Lung (tissue), 12 donors: ENCODE measurements around the gene ADORA1. TPM values are rescaled to one million over a fixed set of nuclear protein-coding genes. Genes with fewer than 3 reads are reported as not detected.
A peak's percentile ranks its signal among the peaks of the same experiment; 100 is the strongest.

Experiments used
- ATAC-seq: fragments of 200-7000 bp; cut with Tn5 transposase; one replicate; pipeline ENCODE4 v1.9.1; 2020; ENCODE audit warnings: moderate number of reproducible peaks; ENCODE audit not compliant: insufficient read depth, low FRiP score
- DNase-seq, 3 donors: peaks; one replicate each; pipeline ENCODE4 v3.0.0-alpha.2; 2013 to 2017
- H3K27ac ChIP-seq, 2 donors: one replicate each; pipeline ENCODE4 v1.5.1; 2013; ENCODE audit warnings: mild to moderate bottlenecking in 2 of 2, moderate library complexity in 2 of 2, control low read depth in 1 of 2, inconsistent platforms in 1 of 2, low read depth in 1 of 2, low read length in 1 of 2
- H3K27me3 ChIP-seq, 3 donors: one replicate each; pipeline ENCODE4 v1.5.1; 2013; ENCODE audit warnings: low read length in 2 of 3; ENCODE audit not compliant: control insufficient read depth in 3 of 3, insufficient read depth in 3 of 3
- H3K36me3 ChIP-seq, 4 donors: one replicate each; pipeline ENCODE4 v1.5.1; 2013; ENCODE audit warnings: low read length in 4 of 4, mild to moderate bottlenecking in 1 of 4, moderate library complexity in 1 of 4; ENCODE audit not compliant: control insufficient read depth in 4 of 4, insufficient read depth in 4 of 4
- H3K4me1 ChIP-seq, 5 donors: one replicate each; pipeline ENCODE4 v1.5.1; 2013; ENCODE audit warnings: low read length in 5 of 5, mild to moderate bottlenecking in 2 of 5, moderate library complexity in 1 of 5; ENCODE audit not compliant: control insufficient read depth in 5 of 5, insufficient read depth in 5 of 5
- H3K4me3 ChIP-seq: one replicate; pipeline ENCODE4 v1.5.1; 2013; ENCODE audit warnings: mild to moderate bottlenecking, control low read depth, moderate library complexity
- H3K9ac ChIP-seq, 2 donors: one replicate each; pipeline ENCODE4 v1.5.1; 2013; ENCODE audit warnings: low read length in 2 of 2, control low read depth in 1 of 2; ENCODE audit not compliant: insufficient read depth in 1 of 2
- H3K9me3 ChIP-seq, 4 donors: one replicate each; pipeline ENCODE4 v1.5.1; 2013; ENCODE audit warnings: low read length in 3 of 4, mild to moderate bottlenecking in 1 of 4, moderate library complexity in 1 of 4; ENCODE audit not compliant: control insufficient read depth in 4 of 4, insufficient read depth in 3 of 4
- CTCF ChIP-seq: IDR thresholded peaks from 2 replicates; pipeline ENCODE4 v1.5.1; 2012; ENCODE audit warnings: mild to moderate bottlenecking; ENCODE audit errors: control extremely low read depth, extremely low read depth
- WGBS, 2 donors: extraction: QIAGEN DNeasy Blood & Tissue Kit; methylation state at CpG; one replicate each; pipeline ENCODE4 v1.1.7; 2013; 5-methylcytosine and 5-hydroxymethylcytosine counted together
- polyA plus RNA-seq, 2 donors: library from polyadenylated mRNA; stranded (reverse); fragments of 200-250 nt; gene quantifications; one replicate each; pipeline ENCODE4 v1.2.1, GENCODE V29; 2013
- total RNA-seq, 2 donors: library from RNA; depleted of rRNA in 1 of 2; stranded (reverse); fragments of >200 nt in 1 of 2; gene quantifications; one replicate each; pipeline ENCODE4 v1.2.1, GENCODE V29; 2014 to 2021
- donor health status: control.
- donor health status: control.
- donor health status: Bipolar disorder and iron deficiency.
- donor health status: healthy.
- donor health status: DM: yes; HTN: yes; CAD: no.

ADORA1 gene
- total and polyA plus RNA-seq, 4 donors, result 0.57 to 2.3 (median 0.79) TPM

DNA sequence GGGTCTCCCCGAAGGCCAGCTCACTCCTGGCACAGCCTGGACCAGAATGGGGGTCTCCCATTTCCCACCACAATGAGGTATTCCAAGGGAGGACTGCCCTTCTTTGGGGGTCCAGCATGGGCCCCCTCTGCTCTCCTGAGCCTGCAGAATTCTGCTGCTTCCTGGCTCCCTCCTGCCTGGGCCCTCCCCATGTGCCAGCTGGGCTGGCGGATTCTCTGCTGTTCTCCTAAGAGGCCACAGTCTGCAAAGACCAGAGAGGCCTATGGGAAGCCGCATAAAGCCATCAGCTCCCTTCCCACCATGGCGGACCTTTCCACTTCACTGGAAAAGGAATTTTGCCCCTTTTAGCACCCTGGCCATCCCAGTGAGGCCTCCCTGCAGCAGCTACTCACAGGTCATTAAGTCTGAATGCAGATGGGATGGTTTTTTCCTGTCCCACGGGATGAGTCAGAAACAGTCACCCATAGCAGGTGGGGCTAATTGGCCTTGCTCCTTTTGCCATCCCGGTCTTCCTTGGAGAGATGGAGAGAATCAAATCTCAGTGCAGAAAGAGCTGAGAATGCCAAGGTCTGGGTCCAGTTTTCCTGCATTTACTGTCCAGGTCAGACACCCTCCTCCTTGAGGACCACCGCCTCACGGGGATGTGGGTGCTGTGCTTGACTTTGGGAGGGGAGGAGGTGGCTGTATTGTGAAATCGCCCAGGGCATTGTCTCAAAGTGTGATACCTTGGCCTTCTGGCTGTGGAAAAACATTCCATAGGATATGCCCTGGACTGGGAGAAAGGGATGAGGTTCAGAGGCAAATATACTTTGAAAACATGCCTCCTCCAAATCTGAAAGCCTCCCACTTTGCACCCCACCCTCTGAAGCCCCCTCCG is 24.9 kb downstream of the ADORA1 start:
- no peak overlapping the region for H3K4me3 ChIP-seq
- TF ChIP-seq CTCF, result no peak
- no peak overlapping the region for H3K9ac ChIP-seq
- no peaks in the 10 kb centered on the region for H3K36me3 ChIP-seq
- DNase-seq (no peak), ATAC-seq (no peak)
- H3K9me3 ChIP-seq, result no peaks in the 10 kb centered on the region
- peaks cover 0 to 38% (median 5%) of the 10 kb centered on the region in 5 donors for H3K4me1 ChIP-seq
- no peaks in the 10 kb centered on the region for H3K27me3 ChIP-seq
- WGBS, 2 donors, result 83 to 89% methylated on average over 9 to 10 of the region's 10 CpGs
- H3K27ac ChIP-seq, result no peak overlapping the region

DNA sequence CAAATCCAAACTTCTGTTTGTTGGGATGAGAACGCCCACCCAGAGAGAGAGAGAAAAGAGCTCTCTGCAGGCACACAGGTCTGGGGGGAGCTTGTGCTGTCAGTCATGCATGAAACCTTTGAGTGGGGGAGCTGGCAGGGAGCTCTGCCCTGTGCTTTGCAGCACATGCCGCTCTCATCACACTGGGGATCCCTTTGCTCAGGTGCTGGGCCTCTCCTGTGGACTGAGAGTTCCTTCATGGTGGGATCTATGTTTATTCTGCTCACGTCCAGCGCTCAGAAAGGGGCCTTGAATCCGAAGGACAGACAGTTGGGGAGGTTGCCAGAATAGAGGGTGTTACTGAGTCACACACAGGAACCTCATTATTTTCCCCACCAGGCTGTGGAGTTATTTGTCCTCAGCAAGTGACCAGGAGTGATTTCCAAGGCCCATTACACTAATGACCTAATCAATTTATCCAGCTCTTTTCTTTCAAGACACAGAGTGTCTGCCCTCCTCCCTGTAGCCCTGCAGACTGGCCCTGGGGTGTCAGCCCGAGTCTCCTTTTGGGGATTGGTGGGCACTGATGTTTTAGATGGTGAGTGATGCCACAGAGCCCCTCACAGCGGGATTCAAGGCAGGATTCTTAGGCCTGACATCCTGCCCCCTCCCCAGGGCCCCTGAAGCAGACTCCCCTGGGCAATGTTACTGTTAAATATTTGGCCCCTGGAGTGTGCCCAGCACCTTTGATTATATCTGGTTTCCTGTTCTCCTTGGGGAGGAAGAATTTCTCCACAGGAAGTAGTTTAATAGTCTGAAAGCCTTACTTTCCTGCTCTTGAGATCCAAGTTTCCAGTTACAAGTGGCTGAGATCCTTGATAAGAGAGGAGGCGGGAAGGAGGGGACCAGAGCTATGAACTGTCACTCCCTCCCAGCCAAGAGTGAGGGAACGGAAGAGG is 25.8 kb downstream of the ADORA1 start:
- ATAC-seq, result no peak
- WGBS, 2 donors, result 69 to 81% methylated on average over 9 of the region's 9 CpGs
- H3K27ac ChIP-seq, result no peak overlapping the region

More for the DNA sequence above, 25.8 kb downstream of the ADORA1 start:
- no peaks in the 10 kb centered on the region for H3K36me3 ChIP-seq
- H3K9me3 ChIP-seq, result no peaks in the 10 kb centered on the region
- H3K9ac ChIP-seq, result no peak overlapping the region
- H3K4me3 ChIP-seq, result no peak overlapping the region
- peaks cover 0 to 37% (median 5%) of the 10 kb centered on the region in 5 donors for H3K4me1 ChIP-seq
- no peaks in the 10 kb centered on the region for H3K27me3 ChIP-seq
- peak in 2 of 3 donors; percentile 36 to 62 for DNase-seq
- no peak for TF ChIP-seq CTCF
